HG02798 (cell line): ENCODE results near the gene SAMD11.
"Not testable (repeated sequence)": the region's sequence is repeated elsewhere in the genome, so short reads cannot be mapped to it uniquely, and the experiment has no call there.

Experiments used
- ATAC-seq: cut with Tn5 transposase; IDR thresholded peaks from one replicate; pipeline ENCODE4 v1.9.1; 2021; ENCODE audit warnings: mild to moderate bottlenecking; ENCODE audit not compliant: unreplicated experiment, poor library complexity

SAMD11 gene

DNA sequence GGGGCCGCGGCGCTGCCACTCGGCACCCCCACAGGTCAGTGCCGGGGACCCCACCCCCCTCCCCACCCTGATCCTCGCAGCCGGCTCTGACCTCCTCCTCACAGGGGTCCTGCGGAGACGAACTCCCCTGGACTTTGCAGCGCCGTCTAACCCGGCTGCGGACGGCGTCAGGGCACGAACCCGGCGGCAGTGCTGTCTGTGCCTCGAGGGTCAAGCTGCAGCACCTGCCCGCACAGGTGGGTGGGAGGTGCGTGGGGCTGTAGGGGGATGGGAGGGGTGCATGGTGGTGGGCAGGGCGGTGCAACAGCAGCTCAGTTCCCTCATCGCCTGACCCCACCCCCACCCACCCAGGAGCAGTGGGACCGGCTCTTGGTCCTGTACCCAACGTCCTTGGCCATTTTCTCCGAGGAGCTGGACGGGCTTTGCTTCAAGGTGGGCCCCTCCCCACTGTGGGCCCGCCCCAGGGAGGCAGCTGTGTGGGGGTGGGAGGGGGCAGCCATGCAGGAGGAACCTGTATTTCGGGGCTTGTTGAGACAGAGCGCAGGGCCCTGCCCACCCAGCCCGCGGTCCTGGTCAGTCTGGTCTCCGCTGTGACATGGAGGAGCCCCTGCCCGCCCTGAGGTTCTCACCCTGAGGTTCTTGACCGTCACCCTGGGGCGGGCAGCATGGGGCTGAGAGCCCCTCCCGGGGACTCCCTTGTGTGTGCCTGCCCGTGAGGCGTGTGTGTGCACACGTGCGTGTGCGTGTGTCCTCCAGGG lies 47.4 kb downstream of the SAMD11 start:
- ATAC-seq = no peak

DNA sequence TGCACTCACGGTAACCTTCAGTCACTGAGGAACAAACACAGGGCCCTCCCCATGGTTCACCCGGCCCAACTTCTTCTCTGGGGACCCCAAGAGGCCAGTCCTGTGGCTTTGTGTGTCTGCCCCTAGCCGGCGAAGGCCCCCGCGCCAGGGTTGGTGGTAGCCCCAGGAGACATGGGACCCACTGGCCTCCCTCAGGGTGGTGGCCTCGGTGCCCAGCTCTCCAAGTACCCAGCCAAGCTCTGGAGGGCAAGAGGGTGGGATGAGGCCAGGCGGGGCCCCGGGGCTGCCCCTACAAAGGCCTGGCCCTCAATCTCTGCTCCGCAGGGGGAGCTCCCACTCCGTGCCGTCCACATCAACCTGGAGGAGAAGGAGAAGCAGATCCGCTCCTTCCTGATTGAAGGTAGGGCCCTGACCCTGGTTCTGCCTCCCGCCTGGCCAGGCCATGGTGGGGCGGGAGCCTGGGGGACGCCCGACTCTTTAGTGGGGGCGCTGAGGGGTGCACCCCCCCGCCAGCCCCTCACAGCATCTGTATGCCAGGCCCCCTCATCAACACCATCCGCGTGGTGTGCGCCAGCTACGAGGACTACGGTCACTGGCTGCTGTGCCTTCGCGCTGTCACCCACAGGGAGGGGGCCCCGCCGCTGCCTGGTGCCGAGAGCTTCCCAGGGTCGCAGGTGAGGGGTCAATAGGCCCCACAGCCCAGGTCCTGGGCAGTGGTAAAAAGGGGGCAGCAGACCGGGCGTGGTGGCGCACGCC lies 48.2 kb downstream of the SAMD11 start:
- no peak for ATAC-seq

DNA sequence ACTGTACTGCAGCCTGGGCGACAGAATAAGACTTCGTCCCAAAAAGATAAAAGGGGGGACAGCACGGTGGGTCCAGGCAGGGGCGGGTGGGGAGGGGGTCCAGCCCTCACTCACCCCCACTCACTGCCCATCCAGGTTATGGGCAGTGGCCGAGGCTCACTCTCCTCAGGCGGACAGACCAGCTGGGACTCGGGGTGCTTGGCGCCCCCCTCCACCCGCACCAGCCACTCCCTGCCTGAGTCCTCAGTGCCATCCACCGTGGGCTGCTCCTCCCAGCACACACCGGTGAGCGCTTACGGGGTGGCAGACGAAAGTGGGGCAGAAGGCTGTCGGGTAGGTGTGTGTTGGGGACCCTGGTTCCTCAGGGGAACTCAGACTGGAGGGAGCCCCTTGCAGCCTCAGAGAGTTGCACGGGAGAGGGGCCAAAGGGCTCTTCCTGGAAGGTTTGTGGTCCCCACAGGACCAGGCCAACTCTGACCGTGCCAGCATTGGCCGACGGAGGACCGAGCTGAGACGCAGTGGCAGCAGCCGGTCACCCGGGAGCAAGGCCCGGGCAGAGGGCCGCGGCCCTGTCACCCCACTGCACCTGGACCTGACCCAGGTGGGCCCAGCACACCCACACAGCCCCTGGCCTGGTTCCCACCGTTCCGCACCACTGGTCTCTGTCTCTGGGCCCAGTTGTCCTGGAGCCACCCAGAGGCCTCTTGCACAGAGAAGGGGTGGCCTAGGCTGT lies 49.2 kb downstream of the SAMD11 start:
- no peak for ATAC-seq

DNA sequence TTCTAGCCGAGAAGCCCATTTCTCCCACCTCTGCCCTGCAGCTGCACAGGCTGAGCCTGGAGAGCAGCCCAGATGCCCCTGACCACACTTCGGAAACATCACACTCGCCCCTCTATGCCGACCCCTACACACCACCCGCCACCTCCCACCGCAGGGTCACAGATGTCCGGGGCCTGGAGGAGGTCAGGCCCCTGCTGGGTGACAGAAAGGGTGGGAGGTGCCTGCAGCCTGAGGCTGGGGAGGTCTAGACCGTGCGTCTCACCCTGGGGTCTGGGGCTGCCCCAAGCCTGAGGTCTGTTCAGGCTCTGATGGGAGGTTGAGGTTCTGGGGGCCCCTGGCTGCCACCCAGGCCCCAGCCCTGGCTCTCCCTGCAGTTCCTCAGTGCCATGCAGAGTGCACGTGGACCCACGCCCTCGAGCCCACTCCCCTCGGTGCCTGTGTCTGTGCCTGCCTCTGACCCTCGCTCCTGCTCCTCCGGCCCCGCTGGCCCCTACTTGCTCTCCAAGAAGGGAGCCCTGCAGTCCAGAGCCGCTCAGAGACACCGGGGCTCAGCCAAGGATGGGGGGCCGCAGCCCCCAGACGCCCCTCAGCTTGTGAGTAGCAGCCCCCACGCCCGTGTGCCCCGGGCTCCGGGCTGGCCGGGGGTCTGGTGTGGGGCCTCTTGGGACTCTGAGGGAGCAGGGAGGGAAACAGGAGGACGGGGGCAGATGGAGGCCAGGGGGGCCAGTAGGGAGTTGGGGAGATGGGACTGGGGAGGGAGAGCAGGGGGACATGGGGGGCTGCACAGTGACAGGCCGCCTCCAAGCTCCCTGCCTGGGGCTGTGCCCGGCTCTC lies 50.0 kb downstream of the SAMD11 start:
- no peak for ATAC-seq

DNA sequence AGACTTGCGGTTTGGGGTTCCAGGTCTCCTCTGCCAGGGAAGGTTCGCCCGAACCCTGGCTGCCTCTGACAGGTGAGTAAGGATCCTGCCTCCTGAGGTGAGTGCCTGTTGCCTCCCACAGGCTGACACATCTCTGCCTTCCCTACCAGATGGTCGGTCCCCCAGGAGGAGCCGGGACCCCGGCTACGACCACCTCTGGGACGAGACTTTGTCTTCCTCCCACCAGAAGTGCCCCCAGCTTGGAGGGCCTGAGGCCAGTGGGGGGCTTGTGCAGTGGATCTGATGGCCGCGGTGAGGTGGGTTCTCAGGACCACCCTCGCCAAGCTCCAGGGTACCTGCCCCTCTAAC lies 50.5 kb downstream of the SAMD11 start:
- ATAC-seq = no peak

DNA sequence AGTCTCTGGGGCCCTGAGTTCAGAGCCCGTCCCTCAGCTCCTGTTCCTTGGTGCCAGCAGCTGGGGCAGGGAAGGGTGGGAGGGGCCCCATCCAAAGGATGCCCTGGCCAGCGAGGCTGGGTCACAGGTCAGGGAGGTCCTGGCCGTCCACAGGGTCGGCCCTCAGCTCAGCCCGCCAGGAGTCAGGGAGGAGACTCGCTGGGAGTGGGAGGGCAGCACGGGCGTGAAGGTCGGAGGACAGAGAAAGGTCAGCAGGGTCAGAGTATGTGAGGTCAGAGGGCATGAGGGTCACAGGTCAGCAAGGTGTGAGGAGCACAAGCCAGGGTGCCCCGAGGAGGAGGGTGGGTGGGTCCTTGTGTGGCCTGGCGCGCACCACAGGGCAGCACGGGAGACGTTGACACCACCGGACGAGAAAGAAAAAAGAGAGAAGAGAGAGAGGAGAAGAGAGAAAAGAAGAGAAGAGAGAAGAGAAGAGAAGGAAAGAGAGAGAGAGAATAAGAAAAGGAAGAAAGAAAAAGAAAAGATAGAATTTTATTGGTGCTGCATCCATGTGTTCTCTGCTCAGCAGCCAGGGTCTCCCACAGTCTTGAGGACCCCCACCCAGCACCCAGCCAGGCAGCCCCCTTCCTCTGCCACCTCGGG lies 51.1 kb downstream of the SAMD11 start:
- ATAC-seq = no peak

DNA sequence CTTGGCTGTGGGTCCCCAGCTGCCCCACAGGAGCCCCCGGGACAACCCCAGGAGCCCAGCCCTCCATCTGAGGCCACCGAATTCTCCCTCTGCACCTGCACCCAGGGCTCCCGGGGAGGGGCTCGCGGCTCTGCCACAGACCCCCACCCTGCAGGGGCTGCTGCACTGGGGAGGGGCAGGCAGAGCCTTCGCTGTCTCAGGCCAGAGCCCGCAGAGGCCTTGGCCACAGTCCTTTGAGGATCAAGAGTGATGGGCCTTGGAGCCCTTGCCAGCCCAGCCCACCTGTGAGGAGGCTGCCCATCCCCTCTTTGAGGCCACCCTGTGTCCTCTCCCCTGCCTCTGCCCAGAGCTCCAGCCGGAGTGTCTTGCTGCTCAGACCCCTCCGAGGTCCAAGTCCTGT lies 51.6 kb downstream of the SAMD11 start:
- ATAC-seq = no peak

DNA sequence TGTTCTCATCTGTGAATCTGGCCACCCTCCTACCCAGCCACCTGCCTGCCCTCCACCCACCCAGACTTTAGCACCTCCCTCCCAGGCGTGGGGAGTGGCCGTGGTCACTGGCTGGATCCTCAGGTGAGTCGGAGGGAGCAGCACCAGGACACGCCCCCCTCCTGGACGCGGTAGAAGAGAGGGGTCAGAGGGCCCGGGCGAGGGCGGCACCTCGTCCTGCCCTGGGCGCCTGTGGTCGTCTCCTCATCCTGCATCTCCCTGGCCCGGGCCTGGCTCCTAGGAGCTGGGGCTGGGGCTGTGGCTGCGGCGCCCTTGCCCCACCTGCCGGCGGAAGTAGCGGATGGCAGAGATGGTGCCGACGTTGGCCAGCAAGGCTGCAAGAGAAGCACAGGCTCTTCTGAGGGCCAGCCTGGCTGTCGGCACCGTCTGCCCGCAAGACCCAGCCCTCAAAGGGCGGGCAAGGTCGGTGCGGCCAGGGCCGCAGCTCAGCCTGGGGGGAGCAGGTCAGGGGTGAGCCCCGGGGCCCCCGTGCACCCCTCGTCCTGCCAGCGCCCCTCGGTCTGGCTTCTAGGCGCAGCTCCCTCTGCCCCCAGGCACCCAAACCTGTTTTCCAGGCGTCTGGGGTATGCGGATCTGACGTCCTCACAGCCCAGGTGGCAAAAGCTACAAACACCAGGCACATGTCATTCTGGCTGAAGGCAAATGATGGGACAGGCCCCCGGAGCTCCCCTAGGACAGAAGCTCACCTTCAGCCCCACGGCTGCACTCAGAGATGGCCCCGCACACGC lies 52.4 kb downstream of the SAMD11 start:
- peak; percentile 49 for ATAC-seq

DNA sequence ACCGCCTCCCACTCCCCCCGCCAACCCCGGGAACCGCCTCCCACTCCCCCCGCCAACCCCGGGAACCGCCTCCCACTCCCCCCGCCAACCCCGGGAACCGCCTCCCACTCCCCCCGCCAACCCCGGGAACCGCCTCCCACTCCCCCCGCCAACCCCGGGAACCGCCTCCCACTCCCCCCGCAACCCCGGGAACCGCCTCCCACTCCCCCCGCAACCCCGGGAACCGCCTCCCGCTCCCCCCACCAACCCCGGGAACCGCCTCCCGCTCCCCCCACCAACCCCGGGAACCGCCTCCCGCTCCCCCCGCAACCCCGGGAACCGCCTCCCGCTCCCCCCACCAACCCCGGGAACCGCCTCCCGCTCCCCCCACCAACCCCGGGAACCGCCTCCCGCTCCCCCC lies 53.1 kb downstream of the SAMD11 start:
- ATAC-seq = not testable (repeated sequence)

DNA sequence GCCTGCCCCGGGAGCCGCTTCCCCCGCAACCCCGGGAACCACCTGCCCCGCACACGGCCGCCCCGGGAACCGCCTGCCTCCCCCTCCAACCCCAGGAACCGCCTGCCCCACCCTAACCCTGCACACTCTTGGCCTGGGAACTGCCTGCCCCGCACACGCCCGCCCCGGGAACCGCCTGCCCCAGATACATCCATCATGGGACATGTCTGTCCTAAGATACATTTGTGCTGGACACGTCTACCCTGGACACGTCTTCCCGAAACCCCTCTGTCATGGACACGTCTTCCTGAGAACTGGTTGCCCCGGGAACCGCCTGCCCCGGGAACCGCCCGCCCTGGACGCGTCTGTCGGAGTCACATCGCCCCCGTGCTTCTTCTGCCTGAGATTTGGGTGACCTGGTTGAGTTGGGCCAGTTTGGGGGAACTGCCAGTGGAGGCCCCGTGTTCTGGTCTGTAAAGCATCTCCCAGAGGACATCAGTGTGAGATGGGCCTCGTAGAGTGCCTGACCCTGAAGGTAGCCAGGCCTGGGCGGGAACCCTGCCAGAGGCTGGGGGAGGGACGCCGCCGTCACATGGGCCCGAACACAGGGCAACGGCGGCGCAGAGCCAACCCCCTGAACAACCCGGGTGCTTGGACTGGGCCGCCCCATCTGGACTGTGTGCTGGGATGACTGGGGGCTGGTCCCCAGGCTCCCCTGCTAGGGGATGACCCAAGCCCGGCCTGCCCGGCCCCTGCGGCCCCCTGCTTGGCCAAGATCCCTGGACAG lies 54.5 kb downstream of the SAMD11 start:
- ATAC-seq = no peak

DNA sequence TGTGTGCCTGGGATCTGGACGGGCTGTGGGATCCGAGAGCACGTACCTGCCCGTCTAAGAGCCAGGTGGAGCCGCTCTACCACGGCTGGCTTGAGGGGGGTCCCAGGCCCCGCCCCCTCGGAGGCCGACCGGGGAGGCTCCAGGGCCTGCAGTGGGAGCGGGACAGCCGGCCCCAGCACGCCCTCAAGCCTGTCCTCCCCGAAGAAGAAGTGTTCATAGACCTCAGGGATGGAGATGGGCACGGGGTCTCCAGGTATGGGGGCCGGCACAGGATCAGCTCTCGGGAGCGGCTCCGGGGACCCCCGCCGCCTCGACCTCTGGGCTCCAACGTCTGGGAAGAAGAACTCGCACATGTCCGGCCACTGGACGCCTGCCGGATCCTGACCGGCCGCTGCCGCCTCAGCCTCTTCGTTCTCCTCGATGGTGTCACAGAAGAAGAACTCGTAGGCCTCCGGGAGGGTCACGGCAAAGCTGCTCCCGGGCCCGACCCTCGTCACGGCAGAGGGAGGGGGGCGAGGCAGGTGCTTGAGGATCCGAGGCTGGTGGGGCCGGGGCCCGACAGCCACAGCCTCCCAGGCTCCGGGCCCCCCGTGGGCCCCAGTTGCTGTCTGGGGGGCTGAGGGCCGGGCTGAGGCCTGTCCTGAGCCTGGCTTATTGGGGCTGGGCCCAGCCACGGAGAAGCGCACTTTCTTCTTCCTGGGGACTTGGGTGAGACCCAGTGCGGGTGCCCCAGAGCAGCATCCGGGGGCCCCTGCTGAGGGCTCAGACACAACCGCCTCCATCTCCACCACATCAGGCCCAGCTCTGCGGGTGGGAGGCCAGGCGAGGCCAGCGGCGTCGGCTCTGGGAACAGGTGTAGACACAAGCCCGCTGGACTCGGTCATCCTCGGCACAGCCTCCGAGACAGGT lies 55.4 kb downstream of the SAMD11 start:
- no peak for ATAC-seq

DNA sequence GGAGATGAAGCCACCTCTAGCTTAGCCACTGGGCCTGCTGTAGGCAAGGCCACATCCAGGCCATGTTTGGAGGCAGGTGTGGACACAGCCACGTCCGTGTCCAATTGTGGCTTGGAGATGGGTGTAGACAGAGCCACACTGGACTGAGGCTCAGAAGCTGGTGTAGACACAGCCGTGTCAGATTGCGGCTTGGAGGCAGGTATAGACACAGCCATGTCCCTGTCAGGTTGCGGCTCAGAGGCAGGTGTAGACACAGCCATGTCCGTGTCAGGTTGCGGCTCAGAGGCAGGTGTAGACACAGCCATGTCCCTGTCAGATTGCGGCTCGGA lies 56.0 kb downstream of the SAMD11 start:
- ATAC-seq = no peak

DNA sequence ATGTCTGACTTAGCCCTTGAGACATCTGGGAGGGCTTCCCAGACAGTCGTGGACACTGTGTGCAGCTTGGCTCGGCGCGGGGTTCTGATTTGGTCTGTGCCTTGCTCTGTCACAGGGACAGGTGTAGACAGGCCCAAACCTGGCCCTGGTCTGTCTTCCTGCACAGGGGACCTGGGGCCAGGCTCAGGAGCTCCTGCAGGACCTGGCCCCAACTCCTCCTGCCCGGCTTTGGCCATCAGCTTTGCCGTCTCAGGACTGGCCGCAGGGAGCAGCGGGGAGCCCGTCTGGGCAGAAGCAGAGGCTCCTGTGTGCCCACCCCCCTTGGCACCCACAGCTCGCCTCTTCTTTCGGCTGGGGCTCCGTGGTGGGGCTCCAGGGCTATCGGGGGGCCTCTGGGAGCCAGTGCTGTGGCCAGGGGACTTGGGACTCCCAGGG lies 56.4 kb downstream of the SAMD11 start:
- no peak for ATAC-seq

DNA sequence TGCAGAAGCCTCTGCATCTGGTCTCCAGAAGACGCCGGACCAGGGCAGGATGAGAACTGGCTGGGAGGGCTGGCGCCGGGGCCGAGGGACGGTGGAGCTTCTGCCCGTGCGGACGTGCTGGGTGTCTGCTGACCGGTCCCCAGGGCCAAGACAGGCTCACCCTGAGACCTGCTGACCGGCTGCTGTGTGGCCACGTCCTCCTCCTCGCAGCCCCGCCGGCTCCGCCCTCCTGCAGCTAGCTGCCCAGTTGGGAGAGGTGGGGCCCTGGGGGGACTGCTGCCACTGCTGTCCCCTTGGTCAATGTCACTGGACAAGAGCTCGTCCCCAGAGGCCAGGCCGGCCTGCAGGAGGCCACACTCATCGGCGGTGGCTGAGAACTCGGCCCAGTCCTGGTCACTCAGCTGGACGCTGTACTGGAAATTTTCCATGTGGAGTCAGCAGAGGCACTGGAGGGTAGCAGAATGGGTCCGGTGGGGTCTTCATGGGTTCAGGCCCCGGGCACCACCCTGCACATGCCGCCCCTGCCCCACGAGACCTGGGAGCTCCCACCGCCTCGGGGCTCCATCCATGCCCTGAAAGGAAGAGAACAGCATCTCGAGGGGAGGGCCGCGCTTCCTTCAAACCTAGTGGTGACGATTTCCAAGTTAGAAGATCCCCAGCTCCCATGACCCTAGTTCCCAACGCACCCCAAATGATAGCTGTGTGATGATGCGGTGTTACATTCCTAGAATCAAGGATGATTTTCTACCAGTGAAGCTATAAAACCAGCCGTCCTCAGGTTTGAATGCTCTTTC lies 57.1 kb downstream of the SAMD11 start:
- no peak for ATAC-seq

DNA sequence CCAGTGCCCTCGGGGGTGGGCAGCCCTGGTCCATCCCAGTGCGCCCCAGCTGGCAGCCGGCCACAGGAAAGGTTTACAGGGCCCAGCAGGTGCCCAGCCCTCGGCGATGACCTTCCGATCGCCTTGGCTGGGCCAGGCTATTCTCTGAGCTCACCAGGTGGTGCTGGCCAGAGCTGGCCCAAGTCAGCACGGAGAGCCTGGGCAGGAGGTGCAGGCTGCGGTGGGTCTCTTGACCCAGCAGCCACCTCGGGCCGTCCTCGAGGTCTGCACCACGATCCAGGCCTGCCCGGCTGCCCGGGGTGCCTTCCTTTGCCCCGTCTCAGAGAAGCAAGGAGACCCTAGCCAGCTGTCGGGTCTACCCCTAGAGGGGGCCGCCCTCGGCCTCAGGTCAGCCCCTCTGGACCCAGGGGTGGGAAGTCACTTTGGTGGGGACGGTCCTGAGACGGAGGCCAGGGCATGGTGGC lies 57.8 kb downstream of the SAMD11 start:
- no peak for ATAC-seq

DNA sequence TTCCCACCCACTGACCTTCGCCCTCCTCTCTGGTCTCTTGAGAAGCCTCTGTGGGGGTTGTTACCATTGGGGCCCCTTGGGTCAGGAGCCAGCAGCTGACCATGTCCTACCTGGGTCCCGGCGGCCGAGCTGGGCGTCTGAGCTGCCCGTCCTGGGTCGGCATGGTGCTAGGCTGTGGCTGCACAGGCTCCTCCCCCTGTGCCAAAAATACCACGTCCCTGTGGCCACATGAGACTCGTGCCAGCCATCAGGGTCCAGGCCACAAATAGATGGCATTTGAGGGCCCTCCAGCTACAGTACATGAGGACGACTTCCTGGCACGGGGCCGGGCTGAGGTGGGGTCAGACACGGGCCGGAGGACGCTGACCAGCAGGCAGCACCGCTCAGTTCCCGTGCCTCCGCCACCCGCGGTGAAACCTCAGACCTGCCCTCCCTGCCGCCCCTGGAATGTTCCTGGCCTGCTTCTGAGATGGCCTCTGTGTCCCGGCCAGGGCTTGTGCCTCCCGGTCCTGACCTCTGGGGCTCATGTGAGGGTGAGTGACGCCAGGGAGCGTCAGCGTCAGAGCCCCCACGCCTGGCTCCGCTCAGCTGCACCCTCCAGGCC lies 58.3 kb downstream of the SAMD11 start, which contains the start of gene PERM1:
Gene PERM1, minus strand, starts transcription at position 139 of the 604 bp plus-strand sequence. CDS start 1,064 bp downstream, outside the sequence.
- no peak for ATAC-seq
